ENCODE measurements around the gene IGFBP6.

Gene IGFBP6

GRCh38 chr12:53058674-53059433 lies 38.6 kb upstream of the IGFBP6 start:
- DNase-seq = no peak

- DNase-seq = no peak
These were observed 37.9 kb upstream of the IGFBP6 start for GRCh38 chr12:53059434-53060063.

DNA sequence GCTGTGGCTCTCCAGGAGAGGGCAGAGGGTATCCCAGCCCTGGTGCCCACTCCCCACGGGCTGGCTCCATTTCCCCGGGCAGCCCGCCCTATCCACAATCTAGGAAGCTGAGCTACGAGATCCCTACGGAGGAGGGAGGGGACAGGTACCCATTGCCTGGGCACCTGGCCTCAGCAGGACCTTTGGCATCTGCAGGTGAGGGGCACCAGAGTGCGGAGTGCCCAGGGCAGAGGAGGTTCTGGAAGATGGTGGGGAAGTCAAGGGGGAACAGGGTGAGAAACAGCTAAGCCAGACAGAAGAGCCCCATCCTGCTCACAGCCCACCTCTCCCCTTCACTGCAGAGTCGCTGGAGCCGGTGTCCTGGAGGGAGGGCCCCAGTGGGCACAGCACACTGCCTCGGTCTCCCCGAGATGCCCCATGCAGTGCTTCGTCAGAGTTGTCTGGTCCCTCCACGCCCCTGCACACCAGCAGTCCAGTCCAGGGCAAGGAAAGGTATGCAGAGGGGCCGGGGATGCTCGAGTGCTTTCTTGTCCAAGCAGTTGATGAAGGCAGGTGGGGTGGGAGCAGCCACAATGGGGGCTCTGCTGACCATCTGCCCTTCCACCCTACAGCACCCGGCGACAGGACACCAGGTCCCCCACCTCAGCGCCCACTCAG lies 37.3 kb upstream of the IGFBP6 start:
- DNase-seq = no peak

DNA sequence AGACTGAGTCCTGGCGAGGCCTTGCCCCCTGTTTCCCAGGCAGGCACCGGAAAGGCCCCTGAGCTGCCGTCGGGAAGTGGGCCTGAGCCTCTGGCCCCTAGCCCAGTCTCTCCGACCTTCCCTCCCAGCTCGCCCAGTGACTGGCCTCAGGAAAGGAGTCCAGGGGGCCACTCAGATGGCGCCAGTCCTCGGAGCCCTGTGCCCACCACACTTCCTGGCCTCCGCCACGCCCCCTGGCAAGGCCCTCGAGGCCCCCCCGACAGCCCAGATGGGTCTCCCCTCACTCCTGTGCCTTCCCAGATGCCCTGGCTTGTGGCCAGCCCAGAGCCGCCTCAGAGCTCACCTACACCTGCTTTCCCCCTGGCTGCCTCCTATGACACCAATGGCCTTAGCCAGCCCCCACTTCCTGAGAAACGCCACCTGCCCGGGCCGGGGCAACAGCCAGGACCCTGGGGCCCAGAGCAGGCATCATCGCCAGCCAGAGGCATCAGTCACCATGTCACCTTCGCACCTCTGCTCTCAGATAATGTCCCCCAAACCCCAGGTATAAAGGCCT lies 36.7 kb upstream of the IGFBP6 start:
- DNase-seq = no peak

GRCh38 chr12:53061404-53062010 lies 36.0 kb upstream of the IGFBP6 start:
- DNase-seq = no peak

GRCh38 chr12:53062011-53062961 lies 35.2 kb upstream of the IGFBP6 start:
- no peak for DNase-seq

- DNase-seq = no peak
These were observed 34.3 kb upstream of the IGFBP6 start for GRCh38 chr12:53062977-53063707.

DNA sequence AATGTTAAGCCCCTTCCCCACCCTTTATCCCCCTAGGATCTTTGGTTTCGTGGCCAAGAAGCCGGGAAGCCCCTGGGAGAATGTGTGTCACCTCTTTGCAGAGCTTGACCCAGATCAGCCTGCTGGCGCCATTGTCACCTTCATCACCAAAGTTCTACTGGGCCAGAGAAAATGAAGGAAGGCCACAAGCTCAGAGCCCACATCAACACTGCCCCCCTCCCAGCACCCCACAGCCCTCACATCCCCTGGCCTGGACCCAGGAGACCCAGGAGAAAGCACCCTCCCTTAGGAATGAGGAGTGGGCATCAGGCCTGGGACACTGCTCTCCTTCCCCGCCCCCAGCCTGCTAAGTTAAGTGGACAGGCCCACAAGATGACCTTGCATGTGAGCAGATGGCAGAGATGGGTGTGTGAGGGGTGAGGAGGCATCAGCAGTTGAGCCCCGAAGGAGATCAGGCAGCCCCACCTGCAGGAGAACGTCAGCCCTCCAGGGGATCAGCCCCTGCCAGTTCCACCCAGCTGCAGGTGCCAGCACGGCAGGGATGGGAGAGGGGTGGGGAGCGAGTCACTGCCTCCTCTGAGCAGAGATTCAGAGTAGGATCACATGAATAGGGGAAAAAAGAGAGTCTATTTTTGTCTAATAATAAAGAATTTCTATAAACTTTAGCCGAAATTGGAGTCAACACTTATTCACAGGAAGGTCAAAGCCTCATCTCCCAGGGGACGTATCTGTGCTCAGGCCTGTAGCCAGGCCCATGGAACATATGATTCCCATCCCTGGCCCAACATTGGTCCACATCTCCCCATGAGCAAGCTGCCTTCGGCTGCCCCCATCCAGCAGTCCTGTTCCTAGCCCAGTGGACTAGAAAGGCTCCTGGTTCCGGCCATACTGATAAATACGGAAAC lies 33.5 kb upstream of the IGFBP6 start:
- DNase-seq = peak; percentile 13

- DNase-seq = peak; percentile 17
These were observed 32.6 kb upstream of the IGFBP6 start for GRCh38 chr12:53064613-53065436.

GRCh38 chr12:53065470-53065869 lies 32.0 kb upstream of the IGFBP6 start:
- no peak for DNase-seq

DNA sequence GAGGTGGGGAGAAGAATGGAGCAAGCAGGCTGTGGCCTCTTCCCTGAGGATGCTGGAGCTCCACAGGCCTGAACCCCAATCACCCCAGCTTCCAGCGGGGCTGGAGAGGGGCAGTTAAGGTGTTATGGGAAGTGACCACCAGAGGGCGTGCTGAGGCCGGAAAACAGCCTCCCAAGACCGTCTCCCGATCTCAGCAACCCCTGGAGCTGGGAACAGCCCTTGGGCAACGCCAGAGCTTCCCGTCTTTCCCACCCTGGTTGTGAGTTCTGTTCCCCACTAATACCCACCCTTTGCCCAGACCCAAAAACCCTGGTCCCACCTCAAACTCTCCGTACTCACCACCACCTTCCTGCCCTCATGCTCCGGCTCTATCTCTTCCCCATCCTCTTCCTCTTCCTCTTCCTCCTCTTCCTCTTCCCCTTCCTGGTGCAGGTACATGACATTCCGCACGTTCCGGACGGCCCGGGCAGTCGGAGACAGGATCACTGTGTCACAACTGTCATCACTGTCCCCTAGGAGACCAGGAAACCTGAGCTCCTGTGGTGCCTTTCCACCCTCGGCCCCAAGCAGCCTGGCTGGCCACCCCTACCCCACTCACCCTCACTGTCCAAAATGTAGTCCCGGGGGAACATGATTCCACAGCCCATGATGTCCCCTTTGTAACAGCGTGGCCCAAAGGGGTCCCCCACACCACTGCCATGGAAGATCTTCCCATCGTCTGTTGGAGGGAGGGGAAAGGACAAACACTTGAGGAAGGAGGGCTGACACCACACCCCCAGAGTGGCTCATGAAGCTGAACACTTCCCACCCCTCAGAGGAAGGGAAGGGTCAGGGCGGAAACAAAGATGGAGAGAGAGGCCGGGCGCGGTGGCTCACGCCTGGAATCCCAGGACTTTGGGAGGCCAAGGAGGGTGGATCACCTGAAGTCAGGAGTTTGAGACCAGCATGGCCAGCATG lies 31.2 kb upstream of the IGFBP6 start:
- DNase-seq = peak; percentile 71

GRCh38 chr12:53067074-53067992 lies 30.1 kb upstream of the IGFBP6 start:
- DNase-seq = no peak

DNA sequence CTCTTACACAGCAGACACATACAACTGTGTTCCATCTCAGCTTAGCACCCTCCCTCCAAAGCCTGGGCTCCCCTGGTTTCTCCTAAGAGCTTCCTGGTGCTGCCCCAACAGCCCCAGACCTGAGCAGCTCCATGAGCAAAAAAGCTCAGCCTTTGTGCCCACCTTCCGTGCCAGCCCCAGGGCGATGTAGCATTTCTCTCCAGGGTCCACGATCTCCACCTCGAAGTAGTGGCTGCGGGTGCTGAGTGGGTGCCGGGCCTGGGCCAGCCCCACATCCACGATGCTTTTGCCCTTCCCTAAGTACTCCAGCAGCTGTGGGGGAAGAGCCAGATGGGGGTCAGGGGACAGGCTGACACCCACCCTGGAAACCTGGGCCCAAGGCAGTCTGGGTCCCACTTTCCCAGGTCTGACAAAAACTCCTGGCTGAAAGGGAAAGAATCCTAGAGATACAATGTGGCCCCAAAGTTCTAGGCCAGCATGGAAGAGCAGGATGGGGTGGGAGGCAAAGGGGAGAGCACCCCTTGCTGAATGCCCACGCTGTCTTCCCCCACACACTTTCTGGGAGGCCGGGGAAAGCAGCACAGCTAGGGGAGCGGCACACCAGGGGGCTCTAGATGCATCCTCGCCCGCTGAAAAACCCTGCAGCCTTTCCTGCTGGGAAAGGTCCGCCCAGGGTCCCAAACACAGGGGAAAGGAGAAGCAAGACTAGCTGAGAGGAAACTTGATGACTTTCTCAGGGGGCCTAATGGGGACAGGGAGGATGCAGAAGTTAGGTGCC lies 29.3 kb upstream of the IGFBP6 start:
- DNase-seq = peak; percentile 1

DNA sequence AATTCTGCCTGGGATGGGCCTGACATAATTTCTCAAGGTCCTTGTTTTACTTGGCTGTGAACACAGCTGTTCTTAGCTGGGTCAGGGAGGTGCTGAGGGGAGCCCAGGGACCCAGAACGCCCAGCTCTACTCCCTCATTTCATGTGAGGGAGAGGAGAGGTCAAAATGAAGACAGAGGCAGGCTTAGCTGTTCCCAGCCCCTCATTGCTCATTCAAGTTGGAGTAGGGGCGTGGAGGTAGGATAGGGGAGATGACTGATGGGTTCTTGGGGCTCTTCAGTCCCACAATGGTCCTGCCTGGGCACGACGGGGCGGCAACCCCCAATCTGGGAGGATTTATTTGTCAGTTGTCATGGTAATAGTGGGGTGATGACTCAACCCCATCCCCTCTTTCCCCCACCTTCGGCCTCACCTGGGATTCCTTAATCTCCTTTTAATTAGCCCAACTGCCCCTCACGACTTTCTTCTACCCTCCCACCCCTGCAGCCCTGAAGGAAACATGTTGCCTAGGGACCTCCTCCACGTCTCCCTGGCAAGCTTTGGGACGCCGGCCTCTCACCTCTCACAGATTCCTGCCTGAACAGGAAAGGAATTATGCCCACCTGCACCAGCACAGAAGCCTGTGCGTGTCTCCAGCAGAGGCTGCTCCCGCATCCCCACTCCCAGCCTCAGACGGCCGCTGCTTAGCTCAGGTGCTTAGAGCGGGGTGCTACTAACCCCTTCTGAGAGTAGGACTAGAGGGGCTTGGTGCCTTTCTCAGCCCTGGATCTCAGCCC lies 28.5 kb upstream of the IGFBP6 start:
- no peak for DNase-seq

Measured in right kidney (tissue), 1 donor.